ENCODE data around the gene B3GNT9.

DNA sequence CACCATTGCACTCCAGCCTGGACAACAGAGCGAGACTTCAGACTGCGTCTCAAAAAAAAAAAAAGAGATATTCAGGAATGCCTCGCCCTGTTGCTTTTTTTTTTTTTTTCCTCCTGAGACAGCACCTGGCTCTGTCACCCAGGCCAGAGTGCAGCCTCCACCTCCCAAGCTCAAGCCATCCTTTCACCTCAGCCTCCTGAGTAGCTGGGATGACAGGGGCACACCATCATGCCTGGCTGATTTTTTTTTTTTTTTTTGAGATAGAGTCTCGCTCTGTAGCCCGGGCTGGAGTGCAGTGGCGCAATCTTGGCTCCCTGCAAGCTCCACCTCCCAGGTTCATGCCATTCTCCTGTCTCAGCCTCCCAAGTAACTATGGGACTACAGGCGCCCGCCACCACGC, 33.1 kb downstream of the B3GNT9 start:
- TF ChIP-seq, protein P1, sequence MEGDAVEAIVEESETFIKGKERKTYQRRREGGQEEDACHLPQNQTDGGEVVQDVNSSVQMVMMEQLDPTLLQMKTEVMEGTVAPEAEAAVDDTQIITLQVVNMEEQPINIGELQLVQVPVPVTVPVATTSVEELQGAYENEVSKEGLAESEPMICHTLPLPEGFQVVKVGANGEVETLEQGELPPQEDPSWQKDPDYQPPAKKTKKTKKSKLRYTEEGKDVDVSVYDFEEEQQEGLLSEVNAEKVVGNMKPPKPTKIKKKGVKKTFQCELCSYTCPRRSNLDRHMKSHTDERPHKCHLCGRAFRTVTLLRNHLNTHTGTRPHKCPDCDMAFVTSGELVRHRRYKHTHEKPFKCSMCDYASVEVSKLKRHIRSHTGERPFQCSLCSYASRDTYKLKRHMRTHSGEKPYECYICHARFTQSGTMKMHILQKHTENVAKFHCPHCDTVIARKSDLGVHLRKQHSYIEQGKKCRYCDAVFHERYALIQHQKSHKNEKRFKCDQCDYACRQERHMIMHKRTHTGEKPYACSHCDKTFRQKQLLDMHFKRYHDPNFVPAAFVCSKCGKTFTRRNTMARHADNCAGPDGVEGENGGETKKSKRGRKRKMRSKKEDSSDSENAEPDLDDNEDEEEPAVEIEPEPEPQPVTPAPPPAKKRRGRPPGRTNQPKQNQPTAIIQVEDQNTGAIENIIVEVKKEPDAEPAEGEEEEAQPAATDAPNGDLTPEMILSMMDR (IDR thresholded peaks at IDR 0.05) = no peak
- no peak for TF ChIP-seq POLR2A (IDR thresholded peaks at IDR 0.05)
